ENCODE measurements around the gene NDNF.

NDNF gene

DNA sequence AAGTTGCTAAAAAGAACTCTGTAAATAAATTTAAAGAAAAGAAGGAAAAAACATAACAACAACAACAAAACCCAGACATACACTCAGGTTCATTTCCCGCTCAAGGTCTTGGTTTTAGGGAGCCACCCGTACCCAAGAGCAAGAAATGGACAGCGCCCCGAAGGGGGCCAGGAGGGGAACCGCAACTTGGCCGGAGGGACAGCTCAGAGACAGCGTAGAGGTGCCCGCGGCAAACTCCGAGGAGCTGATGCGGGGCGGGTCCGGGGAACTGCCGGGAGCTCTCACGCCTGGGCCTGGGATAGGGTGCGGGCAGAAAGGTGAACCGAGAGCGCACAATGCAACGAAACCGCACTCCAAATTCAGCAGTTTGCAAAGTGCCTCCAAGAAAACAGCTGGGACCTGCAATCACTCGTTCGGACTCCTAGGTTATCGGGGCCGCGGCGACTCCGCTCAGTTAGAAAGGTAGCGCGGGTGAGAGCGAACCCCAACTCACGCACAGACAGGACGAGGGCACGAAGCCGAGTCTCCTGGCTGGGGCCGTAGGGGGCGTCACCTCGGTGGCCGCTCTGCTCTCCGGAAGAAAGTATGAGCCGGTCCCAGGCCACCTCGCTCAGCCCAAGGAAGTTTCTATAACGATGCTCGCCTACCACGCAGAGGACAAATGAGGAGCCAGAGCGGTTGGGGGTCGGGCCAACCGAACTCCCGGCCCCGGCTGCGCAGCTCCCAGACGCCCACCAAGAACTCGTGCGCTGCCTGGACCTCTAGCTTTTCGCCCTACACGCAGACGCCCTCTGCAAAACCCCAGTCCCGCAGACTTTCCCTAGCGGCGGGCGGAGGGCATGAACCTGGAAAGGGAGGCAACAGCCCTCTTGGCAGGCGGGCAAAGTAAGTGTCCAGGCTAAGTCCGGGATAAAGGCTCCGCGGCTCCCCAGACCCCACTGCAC is 1.4 kb downstream of the NDNF start:
- peak; percentile 77 for DNase-seq

DNA sequence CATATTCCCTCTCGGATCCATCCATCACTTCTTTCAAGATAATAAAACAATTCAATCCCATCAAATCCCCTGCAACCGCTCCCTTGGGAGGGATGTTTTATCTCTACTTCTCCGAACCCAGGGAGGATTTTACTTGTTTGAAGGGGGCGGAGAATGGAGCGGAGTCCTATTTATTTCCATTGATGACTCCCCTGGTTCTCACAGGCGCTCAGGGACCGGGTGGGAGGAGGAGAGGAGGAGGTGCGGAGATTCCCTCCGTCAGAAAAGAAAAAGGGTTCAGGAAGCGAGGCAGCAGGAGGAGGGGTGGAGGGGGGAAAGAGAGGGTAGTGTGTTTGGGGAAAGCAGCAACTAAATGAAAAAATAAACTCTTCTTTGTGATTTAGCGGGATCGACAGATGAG is 2.1 kb downstream of the NDNF start:
- peak; percentile 48 for DNase-seq

DNA sequence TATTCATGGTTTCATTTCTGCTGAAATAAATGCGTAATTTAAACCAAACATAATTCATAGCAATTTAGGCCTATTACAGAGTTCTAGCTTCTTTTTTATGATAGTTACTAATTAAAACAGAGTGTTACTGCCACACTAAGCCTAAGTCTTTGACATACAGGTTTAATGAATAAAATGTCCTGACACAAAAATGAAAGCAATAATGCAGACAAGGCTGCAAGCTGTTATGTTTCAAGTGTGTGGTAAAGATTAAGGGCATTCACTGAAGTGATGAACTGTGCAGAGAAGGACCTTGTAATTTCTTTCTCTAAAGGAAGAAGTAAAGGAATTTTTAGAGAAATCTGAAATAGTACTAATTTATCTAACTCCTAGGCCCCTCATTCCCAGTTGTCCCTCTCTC is 2.9 kb downstream of the NDNF start:
- DNase-seq = no peak

DNA sequence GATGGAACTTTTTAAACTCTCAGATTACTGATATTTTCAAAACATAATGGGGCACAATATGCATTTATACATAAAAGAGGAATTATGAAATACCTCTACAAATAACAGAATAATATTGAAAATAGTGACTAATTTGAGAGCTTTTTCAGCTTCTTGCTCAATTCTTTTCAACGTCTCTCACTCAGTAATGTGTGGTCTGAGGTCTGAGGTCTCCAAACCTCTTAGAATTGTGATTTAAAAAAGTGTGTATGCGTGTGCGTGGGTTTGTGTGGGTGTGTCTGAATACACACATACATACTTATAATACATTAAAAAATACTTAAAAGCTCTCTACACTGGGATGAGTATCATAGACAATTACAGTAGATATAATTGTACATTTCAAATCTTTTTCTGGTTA is 7.9 kb downstream of the NDNF start:
- DNase-seq = no peak

DNA sequence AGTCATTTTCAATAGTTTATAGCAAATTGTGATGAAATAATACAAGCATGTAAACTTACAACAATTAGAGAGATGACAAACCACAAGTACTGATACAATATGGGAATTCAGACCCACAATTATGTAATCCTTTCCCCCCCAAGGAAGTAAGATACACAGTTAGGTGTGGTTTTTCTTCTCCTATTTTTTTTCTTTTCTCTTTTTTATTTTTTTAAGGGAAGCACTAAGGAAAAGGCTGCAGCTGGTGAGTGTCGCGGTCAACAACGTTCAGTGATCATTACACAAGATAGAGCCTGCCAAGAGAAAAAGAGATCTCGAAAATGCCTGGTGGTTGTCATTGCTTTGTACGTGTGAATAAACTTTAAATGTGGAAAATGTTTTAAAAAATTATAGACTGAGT is 9.8 kb downstream of the NDNF start:
- DNase-seq = no peak

DNA sequence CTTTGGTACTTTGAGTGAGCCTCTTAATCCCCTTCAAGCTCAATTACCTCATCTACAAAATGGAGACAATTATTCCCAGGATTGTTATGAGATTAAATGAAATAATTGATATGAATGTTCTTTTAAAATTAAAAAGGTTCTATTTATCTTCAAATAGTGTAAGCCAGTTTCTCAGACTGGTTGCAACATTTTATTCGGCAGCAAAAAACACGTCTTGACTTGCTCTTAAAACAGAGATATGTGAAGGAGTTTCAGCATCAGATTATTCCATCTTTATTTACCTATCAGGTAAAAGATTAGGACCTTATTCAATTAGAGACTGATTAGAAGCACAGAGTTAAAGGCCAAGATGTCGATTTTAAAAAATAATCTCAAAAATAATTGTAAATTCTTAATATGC is 10.5 kb downstream of the NDNF start:
- no peak for DNase-seq

DNA sequence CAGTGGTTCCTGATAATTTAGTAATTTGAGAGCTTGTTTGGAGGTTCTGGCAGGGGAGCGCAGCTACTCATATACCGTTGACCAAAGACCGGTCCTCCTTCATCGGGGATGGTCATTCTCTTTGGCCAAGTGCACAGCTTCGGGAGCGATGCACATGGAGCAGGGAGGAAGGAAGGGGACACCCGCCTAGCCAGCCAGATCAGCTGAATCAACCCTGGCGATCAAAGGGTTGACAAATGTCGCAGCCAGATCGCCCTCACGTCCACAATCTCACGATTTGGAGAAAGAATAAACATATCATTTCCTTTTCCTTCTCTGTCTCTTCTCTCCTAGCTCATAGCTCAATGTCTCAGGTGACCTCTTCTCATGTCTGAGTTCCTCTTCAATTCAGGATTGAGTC is 11.1 kb downstream of the NDNF start:
- DNase-seq = no peak

DNA sequence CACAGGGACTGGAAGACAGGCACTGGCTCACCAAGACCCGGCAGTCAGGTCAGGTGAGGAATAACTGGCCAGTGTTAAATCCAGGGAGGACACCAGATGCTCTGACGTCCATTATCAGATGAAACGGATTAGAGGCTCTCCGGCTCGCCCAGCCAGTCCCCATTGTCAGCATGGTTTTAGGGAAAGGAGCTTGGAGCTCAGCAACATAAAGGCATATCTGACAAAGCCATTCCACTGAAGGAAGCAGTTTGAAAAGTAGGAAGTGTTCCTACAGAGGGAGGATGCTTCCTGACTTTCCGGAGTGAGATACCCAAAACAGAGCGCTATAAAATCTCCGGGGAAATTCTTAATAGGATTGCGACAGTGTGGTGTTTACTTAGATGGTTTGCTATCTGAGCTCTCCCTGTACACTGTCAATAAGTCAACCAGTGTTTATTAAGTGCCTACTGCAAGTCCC is 14.8 kb downstream of the NDNF start:
- DNase-seq = no peak

DNA sequence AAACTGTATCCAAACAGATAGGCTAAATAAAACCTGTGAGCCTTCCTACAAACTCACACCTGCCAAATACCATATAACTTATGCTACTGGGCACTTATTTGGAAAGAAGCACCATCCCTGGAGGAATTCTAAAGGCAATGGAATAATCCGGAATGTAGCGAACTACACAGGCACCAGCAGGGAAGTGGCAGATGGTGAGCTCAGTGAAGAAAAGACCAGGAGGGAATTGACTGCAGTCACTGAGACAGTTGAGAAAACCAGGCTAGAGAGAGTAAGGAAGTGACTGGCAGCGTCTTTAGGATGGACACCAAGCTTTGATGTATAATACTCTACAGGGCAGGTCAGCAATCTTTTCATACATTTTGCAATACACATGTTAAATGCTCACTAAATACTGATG is 16.3 kb downstream of the NDNF start:
- no peak for DNase-seq

DNA sequence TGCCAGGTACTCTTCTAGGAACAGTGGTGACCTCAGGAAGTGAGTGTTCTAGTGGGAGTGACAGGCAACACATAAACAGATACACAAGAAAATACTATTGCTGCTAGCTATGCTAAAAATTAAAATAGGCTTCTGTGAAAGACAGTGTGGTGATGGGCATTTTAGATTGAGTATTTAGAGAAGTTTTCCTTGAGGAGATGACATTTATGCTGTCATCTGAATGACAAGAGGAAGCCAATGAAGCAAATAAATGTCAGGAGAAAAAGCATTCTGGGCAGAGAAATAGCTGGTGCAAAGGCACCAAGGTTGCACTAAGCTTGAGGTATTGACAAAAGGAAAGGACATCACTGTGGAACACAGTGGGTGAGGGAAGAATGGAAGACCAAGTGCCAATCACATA is 18.0 kb downstream of the NDNF start:
- no peak for DNase-seq

DNA sequence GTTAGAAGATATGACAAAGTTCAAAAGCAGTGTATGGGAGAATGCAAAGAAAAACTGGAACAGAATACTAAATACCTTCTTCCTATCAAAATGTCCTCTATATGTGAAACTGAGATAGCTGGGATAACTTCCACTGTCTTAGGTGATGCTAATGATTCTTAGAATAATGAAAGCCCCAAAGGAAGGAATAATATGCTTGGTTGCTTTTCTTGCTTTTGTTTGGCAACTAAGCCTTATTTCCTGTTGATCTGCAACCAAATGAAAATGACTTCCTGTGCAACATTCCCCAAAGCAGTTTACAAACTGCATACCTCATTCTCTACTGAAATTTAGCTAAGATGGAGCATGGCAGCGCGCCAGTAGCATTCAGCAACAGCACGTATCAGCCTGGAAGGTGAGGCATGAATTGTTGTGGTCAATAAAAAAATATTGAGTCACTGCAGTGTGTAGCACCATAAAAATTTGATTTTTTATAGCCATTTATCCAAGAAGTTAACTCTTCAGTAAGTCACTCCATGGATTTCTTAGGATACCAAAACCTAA is 18.7 kb downstream of the NDNF start:
- DNase-seq = no peak

DNA sequence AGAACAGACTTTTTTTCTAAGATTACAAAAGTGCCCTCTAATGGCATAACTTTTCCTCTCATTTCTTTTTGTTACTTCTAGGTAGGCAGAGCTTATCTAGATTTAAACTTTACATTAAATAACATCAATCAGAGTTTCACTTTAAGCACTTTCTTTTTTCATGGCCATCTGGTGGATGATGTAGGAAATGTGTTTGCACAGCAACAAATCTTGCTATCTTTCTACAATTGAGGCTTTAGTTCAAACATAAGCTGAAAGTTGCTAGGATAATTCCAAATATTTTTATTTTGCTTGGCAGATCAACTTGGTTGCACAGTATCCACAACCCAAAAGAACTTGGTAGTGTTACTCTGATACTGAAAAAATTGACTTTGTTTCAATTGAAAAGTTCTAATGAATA is 22.0 kb downstream of the NDNF start:
- DNase-seq = no peak

DNA sequence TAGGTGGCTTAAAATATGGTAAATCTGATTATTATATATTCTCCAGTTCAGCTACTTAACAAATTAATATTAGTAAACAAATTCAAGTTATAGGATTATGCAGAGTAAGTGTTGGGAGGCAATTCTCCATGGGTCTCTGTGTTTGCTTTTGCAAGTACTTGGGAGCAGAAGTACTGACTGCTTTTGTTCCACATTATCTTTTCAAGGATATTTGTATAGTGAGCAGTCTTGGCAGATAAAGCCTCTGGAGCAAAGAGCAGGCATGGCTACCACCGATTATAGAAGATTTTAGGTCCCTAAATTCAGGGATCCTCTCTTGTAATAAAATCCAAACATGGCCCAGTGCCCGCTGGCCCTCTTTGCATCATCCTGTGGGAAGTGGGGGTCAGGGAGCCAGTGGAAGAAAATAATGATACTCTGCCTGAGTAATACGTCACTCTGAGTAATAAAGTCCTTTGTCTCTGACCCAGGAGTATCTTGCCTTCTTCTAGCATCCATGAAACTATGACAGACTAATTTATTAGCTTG is 23.2 kb downstream of the NDNF start:
- DNase-seq = no peak

DNA sequence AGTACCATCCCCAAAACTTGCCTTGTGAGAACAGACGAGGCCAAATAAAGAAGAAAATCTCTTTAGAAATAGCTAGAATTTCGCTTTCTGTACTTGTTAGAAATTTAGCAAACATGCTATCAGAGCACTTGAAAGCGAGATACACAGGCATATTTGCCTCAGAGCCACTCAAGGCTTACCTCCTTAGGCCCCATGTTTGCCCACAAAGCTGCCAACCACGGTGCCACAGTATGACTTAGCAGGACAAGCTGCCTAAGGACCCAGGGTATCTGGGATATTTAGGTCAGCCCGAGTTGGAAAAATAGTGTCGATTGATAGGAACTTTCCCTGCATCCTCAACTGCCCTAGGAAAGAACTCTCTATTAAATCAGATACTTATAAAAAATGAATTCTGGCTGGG is 24.2 kb downstream of the NDNF start:
- DNase-seq = no peak

DNA sequence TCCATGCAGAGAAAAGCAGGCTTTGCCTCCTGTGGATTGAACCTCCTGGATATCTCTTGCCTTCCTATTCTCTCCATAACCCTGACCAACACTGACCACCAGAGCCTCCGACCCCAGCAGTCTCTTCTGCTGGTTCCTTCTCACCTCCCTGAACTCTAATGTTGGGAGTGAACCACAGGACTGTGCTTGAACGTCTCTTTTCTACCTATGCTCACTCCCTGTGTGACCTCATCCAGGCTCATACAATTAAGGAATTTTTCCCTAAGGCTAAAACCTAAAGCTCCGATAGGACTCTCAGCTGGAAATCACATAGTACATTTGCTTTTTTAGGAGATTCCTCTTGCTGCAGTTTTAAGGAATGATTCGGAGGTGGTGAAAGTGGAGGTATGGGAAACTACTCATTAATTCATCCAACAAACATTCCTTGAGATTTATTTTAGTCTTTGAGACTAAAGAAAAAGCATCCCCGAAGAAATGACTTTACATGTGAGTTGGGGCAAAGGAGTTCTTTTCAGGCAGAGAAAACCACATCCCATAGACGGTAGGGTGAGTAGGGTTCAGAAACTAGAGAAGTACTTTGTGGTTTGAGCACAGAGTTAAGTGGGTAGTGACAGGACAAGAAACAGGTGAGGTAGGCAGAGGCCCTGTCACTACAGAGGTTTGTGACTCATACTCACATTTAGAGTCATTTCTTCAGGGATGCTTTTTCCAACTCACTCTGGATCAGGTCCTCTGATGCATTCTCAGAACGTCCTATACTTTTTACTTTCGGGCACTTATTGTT is 30.8 kb downstream of the NDNF start:
- no peak for DNase-seq

DNA sequence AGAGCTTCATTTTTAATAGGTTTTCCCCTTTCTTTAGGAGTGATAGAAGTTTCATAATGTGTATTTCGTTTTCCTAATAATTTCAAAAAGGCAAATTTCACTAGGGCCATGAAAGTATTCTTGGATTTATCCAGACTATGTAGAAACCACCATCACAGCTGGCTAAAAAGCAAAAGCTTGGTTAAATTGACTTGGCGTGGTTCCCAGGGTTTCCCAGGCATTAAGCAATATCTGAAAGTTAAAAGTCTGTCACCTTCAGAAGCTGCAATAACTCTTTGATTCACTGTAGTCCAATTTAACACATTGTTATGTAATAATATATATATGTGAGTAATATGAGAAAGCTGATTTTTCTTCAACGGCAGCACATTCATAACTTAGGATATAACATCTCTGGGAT is 38.3 kb downstream of the NDNF start:
- DNase-seq = no peak

DNA sequence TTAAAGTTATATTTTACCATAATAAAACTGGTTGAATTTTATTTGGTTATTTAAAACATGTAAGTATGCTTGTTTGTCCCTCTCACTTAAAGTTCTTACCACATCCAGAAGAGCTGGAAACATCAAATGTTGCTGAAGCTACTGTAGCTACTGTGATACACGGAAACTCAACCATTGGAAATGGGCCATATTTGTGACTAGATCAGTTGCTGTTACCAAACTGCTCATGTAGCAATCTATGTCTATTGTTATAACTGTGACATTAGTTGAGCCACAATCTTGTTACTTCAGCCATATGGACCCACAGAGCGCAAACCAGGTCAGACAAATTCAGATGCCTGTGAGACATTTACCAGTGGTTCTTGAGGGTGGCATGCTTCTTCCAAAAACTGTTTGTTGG is 41.6 kb downstream of the NDNF start:
- DNase-seq = no peak

DNA sequence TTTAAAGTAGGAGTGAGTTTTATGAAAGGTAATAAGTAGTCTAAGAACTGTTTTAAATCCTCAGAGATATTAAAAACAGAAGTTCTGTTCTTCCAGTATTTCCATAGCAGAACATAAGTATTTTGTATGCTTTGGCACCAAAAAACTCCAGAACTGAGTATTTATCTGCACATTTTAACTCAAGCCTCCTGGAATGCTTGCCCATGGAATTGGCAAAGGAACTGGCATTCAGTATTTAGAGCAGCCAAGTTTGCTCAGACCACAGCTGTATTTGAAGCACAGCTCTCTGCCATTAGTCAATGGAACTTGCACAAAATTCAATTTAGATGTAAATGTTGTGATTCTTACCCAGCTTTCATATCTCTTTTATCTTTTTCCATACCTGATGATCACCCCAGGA is 42.2 kb downstream of the NDNF start:
- DNase-seq = peak; percentile 66

DNA sequence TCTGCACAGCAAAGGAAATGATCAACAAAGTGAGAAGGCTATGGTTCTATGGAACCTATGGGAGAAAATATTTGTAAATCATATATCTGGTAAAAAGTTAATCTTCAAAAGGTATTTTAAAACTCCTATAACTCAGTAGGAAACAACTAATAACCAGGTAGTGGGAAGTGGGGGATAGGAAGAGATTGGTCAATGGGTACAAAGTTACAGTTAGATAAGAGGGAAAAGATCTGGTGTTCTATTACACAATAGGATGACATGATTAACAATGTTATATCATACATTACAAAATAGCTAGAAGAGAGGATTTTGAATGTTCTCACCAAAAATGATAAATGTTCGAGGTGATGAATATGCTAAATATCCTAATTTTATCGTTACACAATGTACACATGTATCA is 46.3 kb downstream of the NDNF start:
- no peak for DNase-seq

DNA sequence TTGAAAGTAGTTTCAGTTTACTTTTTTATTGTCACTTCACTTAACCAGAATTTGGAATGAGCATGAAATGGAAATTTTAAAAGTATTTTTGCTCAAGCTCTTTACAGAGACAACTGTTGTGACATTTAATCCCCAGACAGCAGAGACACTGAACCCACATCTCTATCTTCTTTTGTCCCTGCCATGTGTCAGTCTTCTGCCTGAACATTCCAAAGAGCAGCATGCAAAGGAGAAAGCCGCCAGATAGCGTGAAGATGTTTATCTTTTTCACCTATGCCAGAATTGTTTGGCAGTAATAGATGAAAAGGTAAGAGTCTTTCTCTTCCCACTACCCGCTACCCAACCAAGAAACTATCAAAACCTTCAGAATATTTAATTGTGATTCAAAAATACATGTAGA is 46.8 kb downstream of the NDNF start:
- DNase-seq = no peak

DNA sequence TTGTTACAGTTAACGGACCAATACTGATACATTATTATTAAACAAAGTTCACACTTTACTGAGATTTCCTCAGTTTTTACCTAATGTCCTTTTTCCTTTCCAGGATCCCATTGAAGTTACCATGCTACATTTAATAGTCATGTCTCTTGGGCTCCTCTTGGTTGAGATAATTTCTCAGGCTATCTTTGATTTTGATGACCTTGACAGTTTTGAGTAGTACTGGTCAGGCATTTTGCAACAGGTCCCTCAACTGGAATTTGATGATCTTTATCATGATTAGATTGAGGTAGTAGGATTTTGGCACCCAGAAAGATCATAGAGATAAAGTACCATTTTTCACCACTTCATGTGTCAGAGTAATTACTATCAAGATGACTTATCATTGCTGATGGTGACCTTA is 53.8 kb downstream of the NDNF start:
- no peak for DNase-seq

DNA sequence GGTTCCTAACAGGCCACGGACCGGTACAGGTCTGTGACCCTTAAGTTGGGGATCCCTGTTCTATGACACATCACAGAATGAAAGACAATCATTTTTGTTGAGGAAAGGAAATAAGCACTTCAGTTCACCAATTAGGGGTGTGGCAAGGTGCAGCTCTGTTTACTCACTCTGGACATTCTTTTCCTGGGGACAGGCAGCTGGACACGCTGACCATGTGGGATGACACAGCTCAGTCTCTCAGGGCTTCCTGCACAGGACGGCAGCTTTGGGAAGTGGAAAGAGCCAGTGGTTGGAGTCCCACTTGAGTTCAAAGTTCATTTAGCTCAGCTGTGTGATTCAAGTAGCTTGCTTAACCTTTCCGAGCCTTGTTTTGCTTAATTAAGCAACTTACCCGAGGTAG is 55.7 kb downstream of the NDNF start:
- DNase-seq = no peak

DNA sequence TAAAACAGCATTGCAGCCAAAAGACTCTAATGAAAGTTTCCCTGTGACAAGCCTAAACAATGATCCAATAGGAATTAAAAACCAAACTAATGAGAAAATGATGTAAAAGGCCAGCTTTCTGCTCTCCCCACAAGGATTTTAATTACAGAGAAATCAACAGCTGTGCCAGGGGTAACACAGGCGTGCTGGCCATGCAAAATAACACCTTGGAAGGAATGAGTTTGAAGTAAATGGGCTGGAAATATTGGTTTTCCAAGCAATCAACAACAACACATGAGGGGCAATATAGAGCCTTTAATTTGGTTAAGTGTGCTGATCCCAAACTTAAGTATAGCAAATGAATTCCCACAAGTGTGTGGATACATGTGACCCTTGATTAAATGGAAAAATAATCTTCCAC is 56.9 kb downstream of the NDNF start:
- no peak for DNase-seq

DNA sequence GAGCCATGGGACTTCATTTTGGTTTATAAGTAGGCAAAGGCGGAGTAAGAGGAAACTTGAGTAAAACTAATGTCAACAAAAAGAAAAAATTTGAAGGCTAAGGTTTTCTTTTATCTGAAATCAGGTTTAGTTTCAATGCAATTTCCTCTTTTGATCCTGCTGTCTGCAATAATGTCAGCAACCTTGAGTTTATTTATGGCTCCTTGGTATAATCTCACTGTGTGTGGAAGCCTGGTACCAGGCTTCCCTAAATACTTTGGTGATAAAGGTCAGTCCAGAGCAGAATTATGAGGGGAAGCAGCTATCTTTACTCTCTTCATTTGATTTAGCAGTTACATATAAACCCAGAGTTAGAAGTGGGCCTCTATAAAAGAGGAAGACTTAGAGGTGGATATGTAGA is 57.8 kb downstream of the NDNF start:
- no peak for DNase-seq
